Fibroblast of peridontal ligament (primary cell): ENCODE results near the gene ACVR1B.

Experiments
- DNase-seq: peaks from one replicate; pipeline ENCODE4 v3.0.0-alpha.2; 2010; ENCODE audit errors: extremely low read depth

ACVR1B gene

GRCh38 chr12:51942501-51943000 is 8.9 kb upstream of the ACVR1B start:
- DNase-seq: no peak

- DNase-seq: no peak
Measured at GRCh38 chr12:51943346-51943745, 8.2 kb upstream of the ACVR1B start.

GRCh38 chr12:51944608-51945233 is 6.8 kb upstream of the ACVR1B start:
- no peak for DNase-seq

- DNase-seq: no peak
Measured at GRCh38 chr12:51947246-51947996, 4.1 kb upstream of the ACVR1B start.

- DNase-seq: no peak
Measured at GRCh38 chr12:51948066-51948465, 3.4 kb upstream of the ACVR1B start.

GRCh38 chr12:51949342-51950030 is 2.0 kb upstream of the ACVR1B start:
- DNase-seq: peak; percentile 53

- DNase-seq: no peak
Measured at GRCh38 chr12:51950682-51951198, 759 bp upstream of the ACVR1B start.

GRCh38 chr12:51951843-51952722 is 584 bp downstream of the ACVR1B start:
- DNase-seq: no peak

- no peak for DNase-seq
Measured at GRCh38 chr12:51953089-51953488, 1.6 kb downstream of the ACVR1B start.

- DNase-seq: no peak
Measured at GRCh38 chr12:51953864-51954263, 2.4 kb downstream of the ACVR1B start.

GRCh38 chr12:51954561-51955361 is 3.3 kb downstream of the ACVR1B start:
- DNase-seq: no peak

- DNase-seq: no peak
Measured at GRCh38 chr12:51955702-51956101, 4.2 kb downstream of the ACVR1B start.

- DNase-seq: no peak
Measured at GRCh38 chr12:51958542-51958941, 7.0 kb downstream of the ACVR1B start.

GRCh38 chr12:51959211-51959610 is 7.7 kb downstream of the ACVR1B start:
- peak; percentile 48 for DNase-seq

- DNase-seq: no peak
Measured at GRCh38 chr12:51959921-51960320, 8.4 kb downstream of the ACVR1B start.

GRCh38 chr12:51960488-51960887 is 9.0 kb downstream of the ACVR1B start:
- no peak for DNase-seq

GRCh38 chr12:51960890-51961289 is 9.4 kb downstream of the ACVR1B start:
- no peak for DNase-seq

GRCh38 chr12:51961834-51962233 is 10.3 kb downstream of the ACVR1B start:
- DNase-seq: no peak

GRCh38 chr12:51962737-51963136 is 11.2 kb downstream of the ACVR1B start:
- DNase-seq: no peak

- DNase-seq: no peak
Measured at GRCh38 chr12:51963477-51963876, 12.0 kb downstream of the ACVR1B start.

- DNase-seq: no peak
Measured at GRCh38 chr12:51969643-51970042, 18.1 kb downstream of the ACVR1B start.
